IPS-NIHi7 (cell line): Measurements from ENCODE around the gene EMC8.
A peak's percentile ranks its signal among the peaks of the same experiment; 100 is the strongest.

ENCODE experiments used
- DNase-seq: peaks from one replicate; pipeline ENCODE4 v3.0.0; 2012; ENCODE audit warnings: mixed read lengths; ENCODE audit errors: extremely low spot score

Gene EMC8

GRCh38 chr16:85755929-85756768 lies 43.2 kb downstream of the EMC8 start:
- no peak for DNase-seq

- DNase-seq: no peak
Measured at GRCh38 chr16:85754413-85754812, 44.9 kb downstream of the EMC8 start.

GRCh38 chr16:85753976-85754375 lies 45.4 kb downstream of the EMC8 start:
- DNase-seq: no peak

DNA sequence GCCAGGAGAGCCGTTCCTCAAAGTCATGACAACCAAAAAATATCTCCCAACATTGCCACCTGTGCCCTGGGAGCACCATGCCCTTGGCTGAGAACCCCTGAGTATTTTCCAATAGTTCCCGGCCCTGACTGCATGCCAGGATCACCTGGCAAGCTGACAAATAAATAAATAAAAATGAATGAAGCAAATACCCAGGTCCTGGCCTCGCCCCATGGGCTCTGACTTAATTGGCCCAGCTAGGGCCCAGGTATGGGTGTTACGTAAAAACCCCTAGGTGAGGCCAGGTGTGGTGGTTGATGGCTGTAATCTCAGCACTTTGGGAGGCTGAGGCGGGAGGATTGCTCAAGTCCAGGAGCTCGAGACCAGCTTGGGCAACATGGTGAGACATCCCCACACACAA lies 45.8 kb downstream of the EMC8 start:
- DNase-seq: no peak

- peak; percentile 67 for DNase-seq
Measured at GRCh38 chr16:85752511-85753420, 46.6 kb downstream of the EMC8 start.

DNA sequence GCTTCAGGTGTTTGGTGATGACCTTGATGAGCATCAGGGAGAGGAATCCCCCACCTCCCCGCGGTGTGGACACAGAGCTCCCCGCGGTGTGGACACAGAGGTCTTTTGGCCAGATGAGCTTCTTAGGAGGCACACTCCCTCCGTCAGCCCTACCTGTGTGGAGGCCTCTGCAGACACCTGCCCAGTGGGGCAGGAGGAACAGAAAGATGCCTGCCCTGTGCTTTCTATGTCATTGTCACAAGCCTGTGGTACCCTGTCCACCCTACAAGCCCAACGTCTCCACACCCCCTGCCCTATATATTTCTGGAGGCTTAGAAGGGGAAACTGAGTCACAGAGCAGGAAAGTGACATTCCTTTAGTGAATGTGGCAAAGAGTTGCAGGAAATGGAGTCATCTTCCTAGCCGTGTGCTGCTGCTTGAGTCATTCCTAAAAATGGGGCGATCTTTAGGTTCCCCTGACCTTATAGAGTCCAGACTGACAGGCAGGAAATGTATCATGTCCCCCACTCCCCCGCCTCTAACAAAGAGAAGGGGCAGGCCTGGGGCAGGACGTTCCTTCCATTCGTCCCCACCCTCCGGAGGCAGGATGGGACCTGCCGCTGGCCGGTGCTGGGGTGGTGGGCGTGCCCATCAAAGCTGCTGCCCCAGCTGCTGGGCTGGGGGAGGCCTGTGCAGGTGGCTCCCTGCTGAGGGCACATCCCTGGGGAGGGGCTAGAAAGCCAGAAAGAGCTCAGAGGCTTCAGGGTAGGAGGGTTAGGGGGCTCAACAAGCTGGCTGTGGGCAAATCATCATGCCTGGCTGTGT lies 47.4 kb downstream of the EMC8 start:
- no peak for DNase-seq

GRCh38 chr16:85750827-85751697 lies 48.3 kb downstream of the EMC8 start, which contains the start of gene C16orf74:
C16orf74 (minus strand) TSS chr16:85751096; CDS start chr16:85735217, 15,879 bp downstream.
- DNase-seq: peak; percentile 79

DNA sequence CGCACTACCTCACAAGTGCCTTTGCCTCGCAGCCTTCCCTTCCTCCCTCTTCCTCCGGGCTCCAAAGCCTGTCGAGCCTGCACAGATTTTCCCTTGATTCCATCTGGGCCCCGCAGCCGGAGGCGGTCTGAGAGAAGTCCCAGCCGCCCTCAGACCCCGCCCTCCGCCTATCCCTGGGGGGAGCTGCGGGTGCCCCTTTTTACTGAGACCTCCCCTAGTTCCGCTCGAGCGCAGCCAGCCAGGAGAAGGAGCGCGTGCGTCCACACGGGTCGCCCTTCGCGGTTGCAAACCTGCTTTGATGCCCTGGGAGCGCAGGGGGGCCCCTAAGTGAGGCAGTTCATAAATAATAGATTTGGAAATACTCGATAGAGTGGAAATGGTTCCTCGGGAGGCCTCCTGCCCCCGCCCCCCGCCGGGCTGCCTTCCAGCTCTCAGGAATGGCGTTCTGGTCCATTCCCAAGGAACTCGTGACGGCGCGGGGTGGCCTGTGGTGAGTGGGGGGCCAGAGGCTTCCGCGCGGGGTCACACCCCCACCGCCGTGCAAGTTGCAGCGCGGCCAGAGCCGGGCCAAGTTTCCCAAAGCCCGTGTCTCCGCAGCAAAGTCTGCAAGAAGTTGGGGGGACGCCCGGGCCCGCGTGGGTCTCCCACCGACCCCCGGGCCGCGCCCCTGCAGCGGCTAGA lies 49.1 kb downstream of the EMC8 start:
- peak; percentile 52 for DNase-seq

- no peak for DNase-seq
Measured at GRCh38 chr16:85749771-85750145, 49.6 kb downstream of the EMC8 start.

GRCh38 chr16:85746460-85747215 lies 52.7 kb downstream of the EMC8 start:
- peak; percentile 44 for DNase-seq

DNA sequence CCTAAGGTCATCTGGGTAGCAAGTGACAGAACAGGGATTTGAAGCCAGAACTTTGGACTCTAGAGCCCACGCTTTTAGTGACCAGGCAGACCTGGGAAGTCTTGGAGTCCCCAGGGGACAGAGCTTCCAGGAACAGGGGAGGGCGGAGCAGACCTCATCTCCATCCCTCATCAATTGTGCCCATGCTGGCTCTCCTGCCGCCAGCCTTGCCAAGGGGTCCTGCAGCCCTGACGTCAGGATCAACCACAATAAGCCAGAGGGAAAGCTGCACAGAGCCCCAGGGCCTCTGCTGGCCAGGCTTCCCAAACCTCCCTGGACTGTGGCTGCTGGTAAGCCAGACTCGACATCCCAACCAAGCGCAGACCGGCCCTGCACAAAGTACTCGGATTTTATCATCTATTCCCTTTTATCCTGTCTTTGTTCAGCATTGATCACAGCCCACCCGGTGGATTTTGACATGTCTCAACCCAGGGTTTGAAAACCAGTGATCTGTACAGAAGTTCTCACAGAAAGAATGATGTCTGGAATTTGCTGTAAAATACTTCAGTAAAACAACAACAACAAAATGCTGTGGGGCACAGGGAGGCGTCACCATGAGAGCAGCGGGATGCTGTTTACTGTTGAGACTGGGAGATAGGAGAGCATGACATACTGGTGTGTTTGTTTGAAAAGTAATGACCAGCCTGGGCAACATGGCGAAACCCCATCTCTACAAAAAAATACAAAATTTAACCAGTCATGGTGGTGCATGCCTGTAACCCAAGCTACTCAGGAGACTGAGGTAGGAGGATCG lies 60.2 kb downstream of the EMC8 start:
- no peak for DNase-seq

DNA sequence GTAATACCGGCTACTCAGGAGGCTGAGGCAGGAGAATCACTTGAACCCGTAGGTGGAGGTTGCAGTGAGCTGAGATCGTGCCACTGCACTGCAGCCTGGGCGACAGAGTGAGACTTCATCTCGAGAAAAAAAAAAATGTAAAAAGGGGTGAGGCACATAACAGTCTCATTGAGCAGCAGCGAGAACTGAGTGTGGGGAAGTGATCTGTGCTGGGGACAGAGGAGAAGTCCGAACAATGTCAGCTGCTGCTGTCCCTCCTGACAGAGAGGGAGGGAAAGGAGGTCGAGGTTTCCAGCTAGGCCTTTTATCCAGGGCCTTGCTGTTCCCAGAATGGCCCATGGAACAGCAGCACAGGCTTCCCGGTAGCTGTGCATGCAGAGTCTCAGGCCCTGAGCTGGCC lies 62.4 kb downstream of the EMC8 start:
- DNase-seq: no peak

DNA sequence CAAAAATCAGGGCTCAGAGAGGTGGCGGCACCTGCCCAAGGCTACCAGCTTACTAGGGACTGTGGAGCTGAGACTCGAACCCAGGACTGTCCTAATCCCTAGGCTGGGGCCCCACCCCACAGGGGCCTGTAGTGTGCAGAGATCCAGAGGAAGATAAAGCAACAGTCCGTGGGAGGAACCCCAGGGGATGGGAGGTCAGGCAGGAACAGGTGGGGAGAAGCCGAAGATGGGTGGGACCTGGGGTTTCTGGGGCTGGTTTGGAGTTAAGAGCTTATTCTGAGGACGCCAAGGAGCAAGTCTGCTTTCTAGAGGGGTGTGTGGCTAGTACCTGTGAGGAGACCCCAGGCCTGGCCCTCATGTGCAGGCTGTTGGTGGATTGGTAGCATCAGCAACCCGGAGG lies 63.4 kb downstream of the EMC8 start:
- no peak for DNase-seq

- no peak for DNase-seq
Measured at GRCh38 chr16:85735225-85735635, 64.1 kb downstream of the EMC8 start.

- no peak for DNase-seq
Measured at GRCh38 chr16:85734311-85735017, 64.9 kb downstream of the EMC8 start.

GRCh38 chr16:85733839-85734170 lies 65.5 kb downstream of the EMC8 start:
- DNase-seq: peak; percentile 97

DNA sequence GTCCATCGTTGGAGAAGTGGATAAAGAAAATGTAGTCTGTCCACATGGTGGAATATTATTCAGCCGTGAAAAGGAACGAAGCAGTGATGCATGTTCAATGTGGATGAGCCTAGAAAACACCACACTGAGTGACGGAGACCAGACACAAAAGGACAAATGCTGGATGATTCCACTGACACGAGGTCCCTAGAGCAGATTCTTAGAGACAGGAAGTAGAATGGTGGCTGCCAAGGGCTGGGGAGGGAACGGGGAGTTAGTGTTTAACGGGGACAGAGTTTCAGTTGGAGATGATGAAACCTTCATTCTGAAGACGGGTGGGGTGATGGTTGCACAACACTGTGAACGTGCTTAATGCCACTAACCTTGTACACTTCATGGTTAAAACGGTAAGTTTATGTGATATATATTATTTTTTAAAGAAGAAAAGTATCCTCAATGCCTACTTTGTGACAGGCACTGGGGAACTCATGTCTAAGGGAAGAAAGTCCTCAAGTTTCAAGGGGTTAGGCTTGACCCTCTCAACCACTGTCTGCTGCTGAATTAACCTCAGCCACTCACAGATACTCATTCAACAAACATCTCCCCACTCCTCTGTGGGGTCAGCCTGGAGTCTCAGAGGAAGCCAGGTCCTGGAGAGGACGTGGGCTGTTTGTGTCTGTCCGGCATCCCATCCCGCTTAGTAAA lies 66.0 kb downstream of the EMC8 start:
- no peak for DNase-seq

- DNase-seq: no peak
Measured at GRCh38 chr16:85731179-85731578, 68.2 kb downstream of the EMC8 start.
